HuH-7.5 (cell line): ENCODE data around the gene LPP.
"Not testable (repeated sequence)": the region's sequence is repeated elsewhere in the genome, so short reads cannot be mapped to it uniquely, and the experiment has no call there.

Source experiments
- DNase-seq: peaks from one replicate; pipeline ENCODE4 v3.0.0; 2011; ENCODE audit warnings: low spot score

The LPP gene

DNA sequence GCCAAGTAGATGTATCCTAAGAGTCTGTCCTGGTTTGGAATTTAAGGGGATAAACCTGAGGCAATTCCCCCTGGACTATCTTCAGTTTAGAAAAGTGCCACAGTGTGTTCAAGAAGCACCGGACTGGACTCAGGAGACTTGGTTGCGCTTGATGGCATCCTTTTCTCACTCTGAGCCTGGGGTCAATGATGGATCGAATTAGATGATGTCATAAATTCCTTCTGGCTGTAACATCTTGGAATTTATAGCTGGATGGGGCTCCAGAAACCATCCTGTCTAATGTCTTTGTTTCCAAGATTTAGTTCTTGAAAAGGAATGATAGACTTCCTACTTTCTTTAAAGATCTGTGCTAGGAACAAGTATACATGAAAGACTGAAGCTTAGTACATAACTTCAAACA, 280.6 kb downstream of the LPP start:
- no peak for DNase-seq

DNA sequence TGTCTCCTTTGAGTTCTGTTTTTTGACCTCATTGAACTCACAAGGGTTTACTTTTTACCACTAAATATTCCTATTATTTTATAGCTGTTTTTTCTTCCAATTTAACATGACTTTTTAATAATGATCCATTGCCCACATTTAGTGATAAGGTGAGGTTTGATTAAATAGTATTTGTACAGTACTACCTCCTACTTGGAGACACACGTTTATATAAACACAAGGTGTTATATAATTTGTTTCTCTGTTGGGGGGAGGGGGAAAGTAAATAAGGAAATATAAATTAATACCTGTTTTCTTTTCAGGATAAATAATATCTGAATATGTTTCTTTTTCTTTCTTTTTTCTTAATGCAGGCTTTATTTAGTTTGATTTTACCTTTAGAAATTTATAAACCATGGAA, 281.3 kb downstream of the LPP start:
- DNase-seq = no peak

DNA sequence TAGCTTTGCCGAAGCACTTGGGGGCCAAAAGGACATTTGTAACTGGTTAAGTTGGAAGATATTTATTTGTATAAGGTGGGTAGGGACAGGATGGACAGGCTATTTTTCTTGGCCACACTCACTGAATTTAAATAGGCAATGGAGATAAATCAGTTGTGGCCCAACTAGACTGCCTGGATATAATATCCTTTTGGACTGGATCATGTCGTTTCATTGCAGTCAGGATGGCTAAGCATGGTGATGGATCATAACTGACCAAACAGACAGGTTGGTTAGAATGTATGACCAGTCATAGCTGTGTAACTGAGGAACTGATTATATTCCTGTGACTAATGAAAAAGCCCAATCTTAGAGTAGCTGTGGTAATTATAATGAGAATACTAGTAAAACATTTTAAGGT, 284.0 kb downstream of the LPP start:
- no peak for DNase-seq

DNA sequence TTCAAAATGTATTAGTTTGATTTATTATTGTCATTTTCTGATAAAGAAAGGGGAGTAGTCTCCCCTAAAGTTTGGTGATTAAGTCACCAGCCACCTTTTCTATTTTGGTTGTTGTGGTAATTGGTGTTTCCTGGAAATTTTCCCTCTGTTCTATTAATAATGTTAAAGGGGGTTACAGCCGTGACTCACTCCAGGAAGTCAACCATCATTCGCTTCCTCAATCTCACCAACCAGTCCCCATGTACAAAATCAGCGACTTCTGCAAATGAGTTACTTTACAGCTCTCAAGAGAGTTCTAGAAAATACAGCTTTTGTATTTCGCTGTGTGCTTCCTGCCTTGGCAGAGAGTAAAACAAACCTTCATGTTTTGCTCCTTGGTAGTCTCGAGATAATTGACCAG, 285.1 kb downstream of the LPP start:
- DNase-seq = no peak

DNA sequence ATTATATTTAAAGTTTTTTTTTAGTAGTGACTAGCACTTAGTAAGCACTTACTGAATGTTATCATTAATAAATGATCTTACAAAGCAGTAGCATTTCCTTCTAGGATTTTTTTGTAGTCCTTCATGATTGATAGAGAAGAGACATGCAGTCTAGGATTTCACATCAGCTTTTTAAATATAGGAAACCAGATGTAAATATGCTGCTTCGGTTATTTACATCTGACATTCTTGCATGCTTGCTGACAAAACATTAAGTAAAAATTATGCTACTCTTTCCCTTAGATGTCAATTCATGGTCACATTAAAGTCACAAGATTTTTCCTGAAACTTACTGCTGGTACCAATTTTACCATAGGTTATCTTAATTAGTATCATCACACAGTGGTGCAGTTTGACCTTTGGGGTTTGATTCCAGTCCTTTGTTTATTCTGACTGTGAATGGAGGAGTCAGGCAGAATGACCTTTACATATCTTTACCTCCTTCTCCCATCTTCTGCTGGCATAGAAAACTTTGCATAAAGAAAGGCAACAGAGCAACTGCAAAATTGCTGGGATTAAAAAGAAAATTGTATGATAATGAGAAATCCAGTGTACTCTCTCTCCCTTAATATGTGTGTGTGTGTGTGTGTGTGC, 286.5 kb downstream of the LPP start:
- DNase-seq = no peak

DNA sequence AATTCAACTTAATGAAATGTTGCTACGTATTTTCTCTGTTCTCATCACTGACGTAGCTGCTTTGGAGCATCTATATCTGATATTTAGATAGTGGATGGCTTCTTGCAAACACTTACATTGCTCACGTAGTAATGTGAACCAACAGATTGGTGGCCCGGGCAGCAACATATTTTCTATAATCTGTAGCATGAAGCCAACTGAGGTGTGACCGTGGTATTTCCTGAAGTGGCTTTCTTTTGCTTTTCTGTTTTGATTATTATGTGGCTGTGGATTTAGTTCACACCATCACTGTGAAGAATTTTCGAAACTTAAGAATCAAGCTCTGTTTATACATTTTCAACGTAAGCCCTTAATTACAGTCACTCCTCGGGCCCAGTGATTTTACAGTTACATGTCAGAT, 288.5 kb downstream of the LPP start:
- no peak for DNase-seq

DNA sequence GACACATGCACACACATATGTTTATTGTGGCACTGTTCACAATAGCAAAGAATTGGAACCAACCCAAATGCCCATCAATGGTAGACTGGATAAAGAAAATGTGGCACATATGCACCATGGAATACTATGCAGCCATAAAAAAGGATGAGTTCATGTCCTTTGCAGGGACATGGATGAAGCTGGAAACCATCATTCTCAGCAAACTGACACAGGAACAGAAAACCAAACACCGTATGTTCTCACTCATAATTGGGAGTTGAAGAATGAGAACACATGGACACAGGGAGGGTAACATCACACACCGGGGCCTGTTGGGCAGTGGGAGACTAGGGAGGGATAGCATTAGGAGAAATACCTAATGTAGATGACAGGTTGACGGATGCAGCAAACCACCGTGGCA, 291.2 kb downstream of the LPP start:
- not testable (repeated sequence) for DNase-seq

DNA sequence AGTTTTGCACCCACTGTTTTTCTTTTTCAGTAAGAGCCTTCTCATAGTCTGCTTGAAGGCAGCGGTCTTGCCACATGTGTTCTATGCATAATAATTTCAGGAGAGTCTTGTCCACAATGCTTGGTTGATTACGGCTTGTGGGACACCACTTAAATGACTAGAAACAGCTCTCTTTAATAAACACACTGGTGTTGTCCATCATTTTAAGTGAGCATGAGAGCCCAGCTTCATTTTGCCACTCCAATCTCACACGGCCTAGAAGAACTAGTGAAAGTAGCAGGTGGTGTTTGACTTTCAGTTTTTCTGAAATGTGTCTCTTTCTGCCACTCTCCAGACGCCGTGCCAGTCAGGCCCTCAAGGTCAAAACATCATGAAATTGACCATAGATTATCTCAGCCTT, 292.1 kb downstream of the LPP start:
- no peak for DNase-seq

DNA sequence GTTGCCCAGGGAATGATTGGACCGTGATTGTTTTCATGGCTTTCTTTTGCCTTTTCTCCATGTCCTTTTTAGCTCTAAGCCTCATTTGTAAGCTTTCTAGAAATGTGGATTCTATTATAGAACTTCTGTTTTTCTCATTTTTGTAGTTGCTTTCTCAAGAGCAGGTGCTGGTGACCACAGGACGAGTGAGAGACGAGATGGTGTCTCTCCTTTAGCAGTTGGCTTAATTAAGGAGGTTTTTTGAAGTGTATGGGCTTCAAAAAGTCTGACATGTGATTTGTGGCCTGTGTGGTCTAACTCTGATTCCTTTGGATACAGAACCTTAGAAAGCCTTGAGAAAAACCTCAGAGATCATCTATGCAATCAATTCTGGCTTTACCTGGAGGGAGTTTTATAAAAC, 292.8 kb downstream of the LPP start:
- DNase-seq = no peak

DNA sequence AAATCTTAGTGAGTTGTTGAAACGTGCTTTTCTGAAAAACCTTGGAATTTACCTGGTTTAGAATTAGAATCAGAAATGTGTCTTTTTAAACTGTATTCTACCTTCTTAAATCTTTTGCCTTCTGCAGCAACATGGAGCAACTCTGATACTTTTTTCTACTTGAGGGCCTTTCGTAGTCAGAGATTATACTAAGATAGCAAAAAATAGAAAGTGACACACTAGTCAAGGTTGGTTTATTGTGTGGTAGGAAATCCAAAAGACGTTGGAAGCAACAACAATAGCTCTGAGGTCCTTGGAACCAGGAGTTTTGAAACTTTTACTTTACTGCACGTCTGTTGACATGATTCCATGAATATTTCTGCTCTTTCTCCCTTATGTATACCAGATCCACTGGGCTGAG, 294.9 kb downstream of the LPP start:
- no peak for DNase-seq

DNA sequence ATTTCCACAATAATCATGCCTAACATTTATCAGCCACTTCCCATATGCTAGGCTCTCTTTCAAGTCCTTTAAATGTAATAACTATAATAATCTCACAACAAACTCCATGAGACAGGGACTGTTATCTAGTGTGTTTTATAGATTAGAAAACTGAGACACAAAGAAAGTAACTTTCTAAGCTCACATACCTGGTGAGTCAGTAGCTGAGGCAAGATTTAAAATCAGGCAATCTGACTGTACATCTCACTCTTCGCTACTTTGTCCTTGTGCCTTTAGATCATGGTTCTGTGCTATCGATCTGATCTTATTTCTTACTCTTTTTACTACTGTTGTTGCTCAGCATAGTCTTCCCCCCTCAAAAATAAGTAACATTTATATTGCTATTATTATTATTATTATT, 295.5 kb downstream of the LPP start:
- no peak for DNase-seq

DNA sequence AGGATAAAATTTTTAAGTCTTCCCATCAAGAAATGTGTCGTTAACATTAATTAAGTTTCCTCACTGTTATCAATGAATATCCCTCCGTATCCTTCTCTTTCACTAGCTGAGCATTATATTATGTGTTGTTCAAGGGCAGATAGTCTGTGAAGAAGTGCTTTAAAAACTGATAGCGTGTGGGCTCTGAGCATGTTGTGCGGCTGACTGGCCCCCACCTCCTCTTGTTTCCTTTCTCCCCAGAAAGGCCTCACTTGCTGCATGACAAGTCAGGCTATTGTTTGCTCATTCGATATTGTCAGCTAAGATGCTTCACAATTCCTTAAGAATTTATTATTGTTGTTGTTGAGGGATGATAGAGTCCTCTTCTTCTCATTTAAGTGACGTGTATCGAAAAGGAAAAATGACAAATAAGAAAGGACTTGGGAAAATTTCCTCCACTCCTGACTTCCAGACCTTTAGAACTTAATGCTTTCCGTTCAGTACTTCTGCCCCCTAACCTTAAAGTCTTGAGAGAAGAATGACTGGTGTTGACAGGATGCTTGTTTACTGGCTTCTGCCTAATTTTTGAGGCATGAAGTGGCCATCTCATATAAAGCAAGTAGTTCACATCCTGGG, 298.3 kb downstream of the LPP start:
- no peak for DNase-seq

DNA sequence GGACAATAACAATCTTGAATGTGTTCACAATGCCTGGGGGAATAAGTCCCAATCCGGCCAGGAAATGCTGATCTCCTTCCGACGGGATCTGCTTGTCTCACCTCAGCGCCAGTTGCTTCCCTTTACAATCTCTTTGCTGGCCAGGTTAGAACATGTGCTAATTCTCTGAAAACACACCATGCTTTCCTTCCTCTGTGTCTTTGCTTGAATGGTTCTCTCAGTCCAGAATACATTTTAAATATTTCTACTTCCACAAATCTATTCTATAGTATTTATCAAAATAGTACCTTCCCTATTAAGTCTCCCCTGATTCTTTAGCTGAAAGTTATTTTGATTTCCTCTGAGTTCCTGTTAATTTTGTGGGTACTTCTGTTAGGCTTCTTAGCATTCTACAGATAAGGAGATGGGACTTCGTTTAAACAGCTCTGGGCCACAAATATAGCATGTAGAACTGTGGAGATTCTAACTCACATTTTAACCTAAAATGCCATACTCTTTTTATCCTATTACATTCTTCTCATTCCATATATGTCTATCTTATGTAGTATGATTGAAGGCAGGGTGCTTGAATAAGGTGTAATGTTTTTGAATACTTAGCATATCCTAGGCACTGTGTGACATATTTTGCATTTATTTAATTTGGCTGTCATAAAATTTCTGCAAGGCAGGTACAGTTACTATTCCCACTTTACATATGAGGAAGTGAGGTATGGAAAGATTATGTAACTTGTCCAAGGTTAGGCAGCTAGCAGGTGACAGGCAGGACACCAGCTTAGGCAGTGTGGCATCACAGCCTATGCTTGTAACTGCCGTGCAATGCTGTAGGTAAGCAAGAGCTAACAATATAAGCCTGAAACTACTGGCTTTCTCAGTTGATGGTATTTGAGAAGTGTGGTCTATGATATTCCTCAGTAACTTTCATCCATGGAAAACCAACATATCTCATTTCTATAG, 299.8 kb downstream of the LPP start:
- no peak for DNase-seq

DNA sequence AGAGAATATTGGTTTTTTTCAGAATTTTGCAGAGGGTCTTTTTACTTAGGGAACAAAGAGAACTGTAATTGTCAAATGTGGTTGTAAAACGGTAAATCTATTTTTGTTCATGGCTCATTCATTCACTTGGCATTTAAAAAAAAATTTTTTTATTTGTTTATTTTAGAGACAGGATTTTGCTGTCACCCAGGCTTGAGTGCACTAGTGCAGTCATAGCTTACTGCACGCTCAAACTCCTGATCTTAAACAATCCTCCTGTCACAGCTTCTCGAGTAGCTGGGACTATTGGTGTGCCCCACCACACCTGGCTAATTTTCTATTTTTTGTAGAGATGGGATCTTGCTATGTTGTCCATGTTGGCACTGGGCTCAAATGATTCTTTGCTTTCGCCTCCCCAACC, 301.8 kb downstream of the LPP start:
- no peak for DNase-seq

DNA sequence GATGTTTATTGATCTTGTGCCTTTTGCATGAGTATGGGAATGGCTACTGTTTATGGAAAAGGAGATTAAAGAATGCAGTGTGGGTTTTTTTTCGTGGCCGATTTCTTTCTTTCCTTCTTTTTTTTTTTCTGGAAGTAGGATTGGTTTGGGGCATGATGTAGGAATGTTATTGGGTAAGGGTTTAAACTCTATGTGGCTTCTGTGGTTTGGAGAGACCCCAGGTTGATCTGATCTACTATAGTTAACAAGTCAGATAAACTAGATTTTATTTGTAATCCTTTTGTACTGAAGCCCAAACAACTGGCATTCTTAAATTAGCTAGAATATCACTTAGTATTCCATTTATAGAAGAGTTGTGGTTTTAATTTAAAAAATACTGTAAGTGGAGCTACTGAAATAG, 304.8 kb downstream of the LPP start:
- no peak for DNase-seq

DNA sequence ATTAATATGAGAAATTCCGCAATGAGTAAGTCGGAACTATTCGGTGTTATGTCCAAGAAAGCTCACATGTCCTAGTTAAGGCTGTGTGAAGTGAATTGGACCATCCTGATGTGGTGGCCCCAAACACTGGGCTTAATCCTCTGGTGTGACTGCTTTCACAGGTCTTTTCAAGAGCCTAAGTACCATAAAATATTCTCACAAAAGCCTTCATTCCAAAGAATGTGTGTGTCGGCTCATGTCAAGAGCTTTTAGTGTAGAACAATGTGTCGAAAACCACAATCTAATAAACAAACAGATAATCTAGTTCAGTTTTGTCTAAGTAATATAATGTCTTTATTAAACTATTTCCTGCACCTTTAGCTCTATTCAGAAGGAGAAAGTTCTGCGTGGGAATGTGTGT, 311.4 kb downstream of the LPP start:
- no peak for DNase-seq

DNA sequence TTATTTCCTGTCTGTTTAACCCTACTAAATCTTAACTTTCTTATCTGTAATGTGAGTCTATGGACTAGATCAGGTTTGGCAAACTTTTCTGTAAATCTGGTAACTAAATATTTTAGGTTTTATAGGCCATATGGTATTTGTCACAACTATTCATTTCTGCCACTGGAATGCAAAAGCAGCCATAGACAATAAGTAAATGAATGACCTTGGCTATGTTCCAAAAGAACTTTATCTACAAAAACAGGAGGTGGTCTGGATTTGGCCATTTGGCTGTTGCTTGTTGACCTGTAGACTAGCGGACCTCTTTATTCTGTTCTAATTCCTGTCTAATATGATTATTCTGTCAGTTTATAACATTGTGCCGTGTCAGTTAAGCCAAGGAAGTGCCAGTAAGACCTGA, 314.2 kb downstream of the LPP start:
- no peak for DNase-seq

DNA sequence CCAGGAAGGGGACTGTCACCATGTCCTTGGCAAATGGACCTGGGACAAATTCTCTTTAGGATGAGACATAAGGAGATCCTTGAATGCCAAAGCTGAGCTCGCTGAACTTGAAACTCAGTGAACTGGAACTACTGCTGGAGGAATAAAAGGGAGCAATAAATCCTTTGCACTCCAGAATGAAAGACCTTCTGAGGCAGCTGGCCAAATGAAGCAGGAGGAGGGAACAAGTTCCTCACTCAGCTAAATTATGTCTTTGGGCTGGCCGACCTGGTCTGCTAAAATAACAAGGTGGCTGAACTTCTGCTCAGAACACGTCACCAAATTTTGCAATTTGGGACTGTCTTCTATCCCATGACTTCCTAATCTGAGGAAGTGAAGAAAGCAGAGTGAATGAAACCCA, 314.7 kb downstream of the LPP start:
- no peak for DNase-seq

DNA sequence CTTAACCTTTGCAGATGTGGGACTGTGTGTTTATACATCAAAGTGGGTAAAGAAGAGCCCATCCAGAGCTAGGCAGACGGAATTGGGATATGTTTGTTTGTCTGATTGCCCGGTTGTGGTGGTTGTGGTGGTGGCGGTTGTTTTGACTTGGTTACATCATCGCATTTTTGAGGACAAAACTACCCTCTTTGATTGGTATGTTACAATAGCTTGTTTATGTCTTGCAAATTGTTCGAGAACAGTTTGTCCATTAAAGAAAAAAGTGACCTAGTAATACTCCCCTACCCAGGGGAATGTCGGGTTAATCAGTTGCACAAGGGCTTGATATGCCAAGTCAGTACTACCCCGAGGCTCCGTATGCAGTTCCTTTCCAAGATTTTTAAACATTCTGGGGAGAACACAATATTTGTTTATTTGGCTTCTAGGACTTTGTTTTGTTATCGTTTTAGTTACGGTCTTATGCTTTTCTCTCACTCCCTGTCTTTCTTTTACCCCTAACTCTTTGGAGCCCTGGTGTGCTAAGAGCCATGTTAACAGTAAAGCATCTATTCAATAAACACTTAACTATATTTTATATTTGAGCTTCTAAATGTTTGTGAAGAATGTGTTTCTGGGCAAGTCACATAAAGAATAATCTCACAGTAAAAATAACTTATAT, 315.4 kb downstream of the LPP start:
- DNase-seq = no peak

DNA sequence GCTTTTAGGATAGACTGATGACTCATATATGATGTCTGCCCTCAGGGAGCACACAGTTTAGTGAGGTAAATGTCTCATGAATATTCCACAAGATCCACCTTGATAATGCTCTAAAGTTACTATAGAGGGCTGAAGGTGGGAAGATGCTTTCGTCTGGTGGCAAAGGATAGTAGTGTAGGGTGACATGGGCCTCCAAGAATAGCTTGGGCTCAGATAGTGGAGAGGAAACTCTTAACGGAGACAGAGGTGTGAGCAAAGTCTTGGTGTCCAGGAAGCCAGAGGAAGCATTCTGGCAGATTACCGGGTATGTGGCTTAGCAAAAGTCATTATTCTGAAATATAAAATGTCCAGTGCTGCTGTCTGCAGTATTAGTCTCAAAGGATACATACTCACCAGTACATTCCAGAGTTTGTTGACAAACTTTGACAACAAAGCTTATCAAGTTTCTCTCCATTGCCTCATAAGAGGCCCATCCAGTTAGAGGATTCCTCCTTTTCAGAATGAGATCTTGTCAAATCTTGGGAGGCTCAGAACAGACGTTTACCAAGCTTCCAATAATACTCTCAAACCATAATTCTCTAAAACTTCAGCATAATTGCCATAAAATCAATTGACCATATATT, 316.7 kb downstream of the LPP start:
- DNase-seq = no peak

DNA sequence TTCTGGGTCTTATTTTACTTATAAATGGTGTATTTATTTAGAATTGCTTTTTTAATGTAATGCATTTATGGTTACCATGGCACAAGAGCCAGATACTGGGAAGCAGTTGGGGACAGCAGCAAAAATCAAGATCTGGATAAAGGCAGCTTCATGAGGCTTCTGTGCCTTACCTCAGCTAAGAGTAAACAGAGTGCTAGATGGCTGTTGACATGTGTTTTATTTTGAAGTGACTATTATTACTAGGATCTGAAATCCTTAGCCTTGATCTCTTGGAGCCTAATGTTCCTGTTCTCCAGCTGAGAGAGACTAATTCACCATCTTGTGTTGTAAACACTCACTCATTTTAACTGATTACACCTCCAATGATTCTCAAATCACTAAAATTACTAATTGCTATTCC, 317.8 kb downstream of the LPP start:
- DNase-seq = no peak

DNA sequence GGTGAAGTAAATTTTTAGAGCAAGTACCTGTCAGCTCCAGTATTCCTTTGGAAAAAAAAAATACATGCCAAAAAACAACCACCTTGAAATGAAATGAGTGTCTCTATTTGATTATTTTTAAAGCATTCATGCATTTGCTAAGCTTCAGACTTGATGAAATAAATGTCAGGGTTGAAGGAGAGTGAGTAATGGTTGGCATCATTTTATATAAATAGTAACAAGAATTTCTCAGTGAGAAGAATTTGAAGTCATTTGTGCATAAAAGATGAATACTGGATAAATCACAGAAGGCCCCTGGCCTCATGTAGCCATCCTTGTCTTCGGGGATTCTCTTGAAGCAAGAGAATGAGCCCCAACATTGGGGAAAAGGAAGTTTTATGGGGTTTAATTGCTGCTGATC, 318.4 kb downstream of the LPP start:
- DNase-seq = no peak
